Activated CD8-positive, alpha-beta T cell treated with anti-CD3 and anti-CD28 coated beads for 36 hours (primary cell): ENCODE data around the gene BLVRA. TPM values are rescaled to one million over a fixed set of nuclear protein-coding genes. Genes with fewer than 3 reads are reported as not detected.

Experiments used
- ATAC-seq: fragments of 200-7000 bp; cut with Tn5 transposase; one replicate; pipeline ENCODE4 v1.10.0; 2021; ENCODE audit warnings: mild to moderate bottlenecking, moderate library complexity
- CTCF ChIA-PET: fragments of 350-600 bp; sonication (Branson Sonifier 250); formaldehyde crosslinking; loops from one replicate; lab custom pipeline; 2021; ENCODE audit warnings: antibody characterized with exemption; lab: Charles Lee
- POLR2A ChIA-PET: fragments of 350-600 bp; sonication (Branson Sonifier 250); formaldehyde crosslinking; loops from one replicate; lab custom pipeline; 2021; ENCODE audit warnings: antibody characterized with exemption; lab: Charles Lee
- DNase-seq: peaks from one replicate; pipeline ENCODE4 v3.0.0-alpha.2; 2020
- H3K27ac Mint-ChIP-seq: one replicate; pipeline ENCODE4 v1.8.0; 2021; ENCODE audit warnings: mild to moderate bottlenecking, mixed read lengths
- H3K27me3 Mint-ChIP-seq: one replicate; pipeline ENCODE4 v1.8.0; 2021; ENCODE audit warnings: mixed read lengths
- H3K36me3 Mint-ChIP-seq: one replicate; pipeline ENCODE4 v1.8.0; 2021; ENCODE audit warnings: low read depth, mixed read lengths
- H3K4me1 Mint-ChIP-seq: one replicate; pipeline ENCODE4 v1.8.0; 2021; ENCODE audit warnings: low read depth, mixed read lengths
- H3K4me3 Mint-ChIP-seq: one replicate; pipeline ENCODE4 v1.8.0; 2021; ENCODE audit warnings: mild to moderate bottlenecking, moderate library complexity, mixed read lengths
- H3K9me3 Mint-ChIP-seq: one replicate; pipeline ENCODE4 v1.8.0; 2021; ENCODE audit warnings: mixed read lengths
- CTCF ChIP-seq: fragments of 200-600 bp; IDR thresholded peaks from one replicate; pipeline ENCODE4 v1.8.0; 2022; ENCODE audit warnings: antibody characterized with exemption, mild to moderate bottlenecking
- intact Hi-C: fragments of 100-400 bp; cut with micrococcal nuclease; formaldehyde crosslinking; loops from one replicate; pipeline ENCODE4 v1.10.0; 2022
- total RNA-seq, 2 experiments: library from RNA; stranded (reverse); gene quantifications; one replicate each; pipeline ENCODE4 v1.2.3, GENCODE V29; 2021

BLVRA gene
- total RNA-seq, 2 experiments from 2014 or later, result 30.9 to 34.2 TPM

- peaks cover 36% of the 10 kb centered on the region for H3K4me1 Mint-ChIP-seq
- no peak overlapping the region for H3K27ac Mint-ChIP-seq
These were observed 4.7 kb downstream of the BLVRA start for GRCh38 chr7:43763183-43763582.

GRCh38 chr7:43764039-43764761 is 5.7 kb downstream of the BLVRA start:
- intact Hi-C loops, result no loop called here
- ChIA-PET CTCF (interaction anchor here (1.0 to 2.1 kb wide), 5 partner anchors 34 to 182 kb away, joined by 3 to 8 read pairs (median 6); partner anchors contain the start of gene STK17A), POLR2A (interaction anchor here (1.0 to 1.6 kb wide), 3 partner anchors 34 to 181 kb away, joined by 3 to 4 read pairs (median 3); partner anchors contain the start of gene STK17A)
- peak overlapping the region; percentile 58 for H3K4me3 Mint-ChIP-seq
- no peaks in the 10 kb centered on the region for H3K9me3 Mint-ChIP-seq
- no peaks in the 10 kb centered on the region for H3K36me3 Mint-ChIP-seq
- DNase-seq, result peak; percentile 75
- peak overlapping the region; percentile 16 for H3K27ac Mint-ChIP-seq
- ATAC-seq, result peak; percentile 45
- no peak for TF ChIP-seq CTCF
- peaks cover 38% of the 10 kb centered on the region for H3K4me1 Mint-ChIP-seq
- H3K27me3 Mint-ChIP-seq, result no peaks in the 10 kb centered on the region

More at GRCh38 chr7:43763183-43763582, 4.7 kb downstream of the BLVRA start:
- no peak for TF ChIP-seq CTCF
- no peaks in the 10 kb centered on the region for H3K9me3 Mint-ChIP-seq
- no peak for DNase-seq
- ATAC-seq, result no peak
- POLR2A ChIA-PET, result no interaction called here
- H3K36me3 Mint-ChIP-seq, result no peaks in the 10 kb centered on the region
- no peaks in the 10 kb centered on the region for H3K27me3 Mint-ChIP-seq
- intact Hi-C loops, result no loop called here
- H3K4me3 Mint-ChIP-seq, result no peak overlapping the region
- CTCF ChIA-PET, result interaction anchor here (0.6 to 1.2 kb wide), 3 partner anchors 36 to 180 kb away, joined by 3 read pairs; partner anchors contain the start of gene STK17A

GRCh38 chr7:43764807-43765491 is 6.5 kb downstream of the BLVRA start:
- no peaks in the 10 kb centered on the region for H3K27me3 Mint-ChIP-seq
- ChIA-PET POLR2A (interaction anchor here (0.8 to 1.6 kb wide), 4 partner anchors 35 to 182 kb away, joined by 3 to 4 read pairs (median 3); partner anchors contain the start of gene STK17A), CTCF (interaction anchor here (1.0 to 2.1 kb wide), 5 partner anchors 35 to 182 kb away, joined by 3 to 8 read pairs (median 6); partner anchors contain the start of gene STK17A)
- no peak overlapping the region for H3K4me3 Mint-ChIP-seq
- ATAC-seq (peak; percentile 9), DNase-seq (no peak)
- H3K36me3 Mint-ChIP-seq, result no peaks in the 10 kb centered on the region
- TF ChIP-seq CTCF, result no peak
- peaks cover 34% of the 10 kb centered on the region for H3K4me1 Mint-ChIP-seq
- H3K27ac Mint-ChIP-seq, result no peak overlapping the region
- H3K9me3 Mint-ChIP-seq, result no peaks in the 10 kb centered on the region
- intact Hi-C loops, result no loop called here

- H3K36me3 Mint-ChIP-seq, result no peaks in the 10 kb centered on the region
- peaks cover 28% of the 10 kb centered on the region for H3K4me1 Mint-ChIP-seq
- no peaks in the 10 kb centered on the region for H3K9me3 Mint-ChIP-seq
- ChIA-PET POLR2A (no interaction called here), CTCF (interaction anchor here (2.1 kb wide), 1 partner anchor 72 kb away, joined by 6 read pairs; no protein-coding TSS in a partner anchor)
- no peak for TF ChIP-seq CTCF
- no peak for DNase-seq
- no peak for ATAC-seq
- H3K27ac Mint-ChIP-seq, result no peak overlapping the region
- no peaks in the 10 kb centered on the region for H3K27me3 Mint-ChIP-seq
- intact Hi-C loops, result no loop called here
- no peak overlapping the region for H3K4me3 Mint-ChIP-seq
These were observed 8.1 kb downstream of the BLVRA start for GRCh38 chr7:43766564-43766963.
